HG03039 (cell line): ENCODE data around the gene GUCA2A.

Experiments used
- ATAC-seq: cut with Tn5 transposase; IDR thresholded peaks from one replicate; pipeline ENCODE4 v1.9.1; 2021; ENCODE audit warnings: mild to moderate bottlenecking, moderate library complexity; ENCODE audit not compliant: unreplicated experiment

Gene GUCA2A

DNA sequence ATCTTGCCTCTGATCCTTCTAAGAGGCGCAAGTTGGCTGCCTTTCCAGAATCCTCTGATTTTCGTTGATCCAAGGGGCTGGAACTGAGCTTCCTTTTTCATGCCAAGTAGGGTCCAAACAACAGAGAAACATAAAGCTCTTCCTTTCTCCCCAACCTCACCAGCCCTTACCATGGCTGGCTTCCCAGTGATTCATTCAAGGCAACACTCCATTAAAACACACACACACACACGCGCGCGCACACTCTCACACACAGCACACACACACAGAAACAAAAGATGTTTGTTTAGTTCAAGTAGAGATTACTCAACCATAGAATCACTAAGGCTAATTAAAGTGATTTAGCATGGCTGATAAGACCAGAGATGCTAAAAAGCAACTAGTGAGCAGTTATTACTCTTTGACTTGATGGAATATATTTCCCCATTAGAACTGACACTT, 13.0 kb upstream of the GUCA2A start:
- ATAC-seq, result no peak

DNA sequence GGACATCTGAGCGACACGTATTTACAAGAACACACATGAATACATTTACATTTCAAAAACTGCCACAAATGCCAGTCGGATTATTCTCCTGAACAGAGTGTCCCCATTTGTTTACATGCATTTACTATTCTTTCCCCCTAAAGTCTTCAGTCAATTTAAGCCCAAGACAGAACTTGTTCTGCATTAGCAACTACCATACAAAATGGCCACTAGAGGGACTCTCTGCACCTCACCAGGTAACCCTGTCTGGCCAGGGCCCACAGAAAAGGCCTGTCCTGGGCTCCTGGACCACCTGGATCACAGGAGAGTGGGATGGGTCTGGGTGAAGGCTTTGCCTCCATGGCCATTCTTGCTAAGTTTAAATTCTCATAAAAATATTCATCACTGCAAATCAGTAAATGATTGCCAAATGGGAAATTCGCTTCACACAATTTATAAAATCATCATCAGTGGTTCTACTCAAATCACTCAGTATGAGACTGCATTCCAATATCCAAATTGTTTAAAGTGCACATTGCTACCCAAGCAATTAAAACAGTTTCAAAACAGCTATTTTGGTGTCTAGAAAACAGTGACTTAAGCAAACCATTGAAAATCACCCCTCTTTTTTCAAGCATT, 12.5 kb upstream of the GUCA2A start:
- no peak for ATAC-seq

DNA sequence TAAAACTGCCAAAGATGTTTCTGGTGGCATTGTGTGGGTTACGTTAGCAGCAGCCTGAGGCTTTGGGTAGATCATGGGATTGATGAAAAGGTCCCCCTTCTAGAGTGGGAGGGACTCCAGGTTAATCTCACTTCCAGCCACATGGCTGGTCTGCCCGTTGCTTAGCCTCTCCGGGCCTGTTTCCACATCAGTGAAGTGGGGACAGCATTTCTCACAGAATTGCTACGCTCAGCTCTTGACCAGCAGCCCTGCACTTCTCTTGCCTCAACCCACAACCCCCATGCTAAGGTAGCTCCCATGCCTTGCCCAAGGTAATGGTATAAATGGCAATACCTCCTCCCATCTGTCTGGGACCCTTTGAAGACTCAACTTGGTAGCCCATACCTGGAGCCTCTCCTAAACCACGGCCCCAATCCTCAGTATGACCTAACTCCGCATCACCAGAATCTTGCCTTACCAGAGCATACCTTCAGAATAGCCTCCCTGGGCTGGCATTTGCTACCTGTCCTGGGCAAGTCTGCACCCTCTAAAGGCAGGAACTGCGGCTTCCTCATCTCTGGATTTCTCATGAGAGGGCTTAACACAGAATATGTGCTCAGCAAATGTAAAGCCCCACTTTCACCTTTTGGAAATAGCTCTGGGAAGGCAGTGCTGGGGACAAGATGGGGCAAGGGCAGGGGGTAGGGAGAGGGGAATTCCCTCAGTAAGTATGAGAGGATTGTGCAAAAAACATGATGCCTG, 10.9 kb upstream of the GUCA2A start:
- no peak for ATAC-seq

GRCh38 chr1:42173961-42174735, 9.6 kb upstream of the GUCA2A start:
- ATAC-seq, result no peak

DNA sequence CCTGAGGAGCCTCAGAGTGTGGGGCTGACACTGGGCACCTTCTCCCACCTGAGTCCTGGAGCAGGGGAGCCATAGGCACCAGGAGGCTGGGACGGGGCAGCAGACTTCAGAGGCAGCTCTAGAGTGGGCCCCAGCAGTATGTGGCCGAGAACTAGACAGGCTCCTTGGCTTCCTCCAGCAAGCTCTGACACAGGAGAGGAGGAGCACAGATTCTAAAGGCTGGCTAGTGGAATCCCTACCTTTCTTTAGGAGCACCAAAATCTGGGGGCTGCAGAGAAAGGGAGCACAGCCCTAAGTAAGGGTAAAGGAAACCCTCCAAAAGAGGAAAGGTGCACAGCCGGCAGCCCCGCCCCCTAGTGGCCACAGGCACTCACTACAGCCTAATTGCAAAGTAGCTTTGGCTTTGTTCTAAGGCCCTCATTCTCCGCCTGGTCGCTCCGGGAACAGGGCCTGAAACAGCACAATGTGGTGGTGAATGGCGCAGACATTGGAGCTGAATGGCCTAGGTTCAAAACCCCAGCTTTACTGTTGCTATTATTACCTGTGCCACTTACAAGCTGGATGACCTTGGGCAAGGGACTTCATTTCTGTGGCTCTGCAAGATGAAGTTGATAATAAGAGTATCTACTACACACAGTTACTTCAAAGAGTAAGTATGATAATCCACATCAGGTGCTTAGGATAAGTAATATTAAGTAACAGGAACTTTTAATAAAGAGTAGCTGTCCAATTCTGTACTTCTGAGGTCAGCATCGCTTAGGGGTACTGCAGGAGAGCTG, 8.8 kb upstream of the GUCA2A start:
- no peak for ATAC-seq

- ATAC-seq, result no peak
Observed at GRCh38 chr1:42172381-42173133, 8.0 kb upstream of the GUCA2A start.

DNA sequence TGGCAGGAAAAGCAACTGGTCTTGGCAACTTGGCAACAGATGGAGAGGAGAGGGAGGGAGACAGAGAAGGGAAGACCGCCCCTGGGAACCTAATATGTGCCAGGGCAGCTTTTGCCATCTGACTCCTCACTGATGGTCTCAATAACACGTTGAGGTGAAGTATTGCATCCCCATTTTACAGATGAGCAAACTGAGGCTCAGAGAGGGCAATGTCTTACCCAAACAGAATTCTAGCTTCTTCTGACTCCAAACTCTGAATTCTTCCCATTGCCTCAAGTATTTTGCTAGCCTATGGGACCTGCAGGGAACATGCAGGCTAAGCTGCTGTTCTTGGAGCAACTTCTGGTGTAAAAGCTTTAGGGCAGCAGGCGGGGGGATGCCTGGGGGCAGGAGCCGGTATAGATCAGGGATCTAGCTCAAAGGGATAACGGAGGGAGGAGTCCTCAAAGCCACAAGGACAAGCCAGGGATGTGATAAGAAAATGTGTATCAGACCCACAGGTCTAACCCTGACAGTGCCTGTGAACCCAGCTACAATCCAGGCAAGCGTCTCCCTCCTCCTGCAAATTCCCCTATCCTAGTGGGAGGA, 7.2 kb upstream of the GUCA2A start:
- no peak for ATAC-seq

DNA sequence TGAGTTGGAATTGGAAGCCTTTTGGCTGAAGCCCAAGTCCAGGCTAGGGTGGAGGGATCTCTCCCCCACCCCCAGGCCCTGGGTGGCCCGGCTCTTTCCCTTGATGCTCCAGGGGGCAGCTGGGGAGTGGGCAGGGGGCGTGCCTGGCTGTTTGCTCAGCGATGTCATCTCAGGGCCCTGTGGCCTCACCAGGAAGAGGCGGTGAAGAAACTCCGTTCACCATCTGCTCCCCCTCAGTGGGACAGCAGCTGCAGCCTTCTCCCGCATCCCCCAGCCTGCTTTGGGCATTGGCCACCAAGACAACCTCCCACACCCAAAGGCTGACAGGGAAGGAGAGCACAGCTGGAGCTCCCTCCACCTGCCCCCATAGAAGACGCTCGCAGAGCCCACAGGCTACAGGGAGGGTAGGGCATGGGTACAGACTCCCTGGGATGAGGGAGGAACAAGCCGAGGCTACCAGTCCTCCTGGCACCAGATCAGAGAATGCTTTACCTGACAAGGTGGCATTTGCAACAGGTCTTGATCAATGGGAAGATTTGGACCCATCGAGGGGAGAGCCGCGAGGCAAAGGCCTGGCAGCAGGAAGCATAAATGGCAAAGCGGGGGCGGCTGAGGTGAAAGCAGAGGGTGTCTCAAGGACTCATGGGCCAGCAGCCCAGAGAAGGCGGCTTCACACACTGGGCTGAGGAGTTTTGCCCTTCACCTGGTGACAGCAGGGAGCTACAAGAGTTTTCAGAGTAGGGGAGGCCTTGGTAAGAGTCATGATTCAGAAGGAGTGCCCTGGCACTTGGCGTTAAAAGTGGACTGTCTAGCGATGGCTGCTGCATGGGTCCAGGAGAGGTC, 6.5 kb upstream of the GUCA2A start:
- ATAC-seq, result no peak

- ATAC-seq, result no peak
Observed at GRCh38 chr1:42168763-42169162, 4.2 kb upstream of the GUCA2A start.

- ATAC-seq, result no peak
Observed at GRCh38 chr1:42168391-42168670, 3.8 kb upstream of the GUCA2A start.

DNA sequence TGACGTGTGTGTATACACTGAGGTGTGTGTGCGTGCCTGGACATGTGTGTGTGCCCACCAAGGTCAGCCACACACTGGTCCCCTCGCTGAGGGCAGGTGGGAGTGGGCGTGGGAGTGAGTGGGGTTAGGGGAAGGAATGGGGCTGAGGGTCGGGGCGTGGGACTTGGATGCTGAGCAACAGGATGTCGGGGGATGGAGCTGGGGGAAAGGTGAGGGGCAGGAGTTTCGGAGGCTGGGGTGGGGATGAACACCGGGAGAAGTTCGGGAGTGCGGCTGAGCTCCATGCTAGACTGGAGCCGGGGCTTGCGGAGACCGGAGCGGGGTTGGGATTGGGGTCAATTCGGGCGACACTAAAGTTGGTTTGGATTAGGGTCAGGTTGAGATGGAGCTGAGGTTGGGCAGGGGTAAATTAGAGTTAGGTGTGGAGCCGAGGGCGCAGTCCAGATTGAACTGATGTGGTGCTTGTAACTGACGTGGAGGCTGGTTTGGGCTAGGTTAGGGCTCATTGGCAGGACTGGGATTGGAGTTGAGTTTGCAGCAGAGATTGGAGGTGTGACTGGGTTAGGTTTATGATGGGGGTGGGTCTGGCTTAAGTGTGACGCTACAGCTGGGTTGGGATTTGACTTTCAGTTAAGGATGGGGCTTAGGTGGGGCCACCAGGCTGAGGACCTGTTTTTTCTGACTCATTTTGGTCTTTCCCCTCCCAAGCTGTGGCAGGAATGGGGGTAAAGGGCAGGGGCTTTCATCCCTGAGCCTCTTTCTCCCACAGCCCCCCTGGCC, 3.3 kb upstream of the GUCA2A start:
- ATAC-seq, result no peak

GRCh38 chr1:42165511-42166210, 1.1 kb upstream of the GUCA2A start:
- no peak for ATAC-seq

GRCh38 chr1:42163536-42164503, 725 bp downstream of the GUCA2A start:
- no peak for ATAC-seq

DNA sequence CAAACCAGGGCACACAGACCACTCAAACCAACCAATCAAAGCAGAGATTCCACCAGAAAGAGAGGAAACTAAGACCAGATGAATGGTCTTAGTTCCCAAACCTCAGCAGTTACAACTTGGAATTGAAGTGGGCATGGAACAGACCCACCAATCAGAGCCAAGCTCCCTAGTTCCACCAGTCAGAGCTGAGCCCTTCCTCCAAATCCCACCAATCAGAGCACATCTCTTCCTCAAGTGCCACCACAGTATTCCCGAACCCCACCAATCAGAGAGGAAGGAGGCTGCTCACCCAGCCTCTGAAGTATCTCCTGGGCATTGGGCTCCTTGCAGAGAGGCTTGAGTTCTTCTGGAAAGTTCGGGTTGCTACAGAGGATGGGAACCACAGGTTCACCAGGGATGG, 1.4 kb downstream of the GUCA2A start:
- no peak for ATAC-seq

GRCh38 chr1:42162181-42162580, 2.4 kb downstream of the GUCA2A start:
- ATAC-seq, result no peak

DNA sequence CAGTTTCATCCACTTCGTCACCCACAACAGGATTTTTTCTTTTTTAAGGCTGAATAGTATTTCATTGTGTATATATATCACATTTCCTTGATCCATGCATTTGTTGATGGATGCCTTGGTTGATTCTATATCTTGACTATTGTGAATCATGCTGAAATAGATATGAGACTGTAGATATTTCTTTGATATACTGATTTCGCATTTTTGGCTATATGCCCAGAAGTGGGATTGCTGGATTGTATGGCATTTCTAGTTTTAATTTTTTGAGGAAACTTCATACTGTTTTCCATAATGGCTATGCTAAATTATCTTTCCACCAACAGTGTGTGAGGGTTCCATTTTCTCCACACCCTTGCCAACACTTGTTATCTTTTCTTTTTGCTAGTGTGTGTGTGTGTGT, 6.4 kb downstream of the GUCA2A start:
- ATAC-seq, result no peak

- ATAC-seq, result no peak
Observed at GRCh38 chr1:42157667-42158066, 6.9 kb downstream of the GUCA2A start.
